DND-41 (cell line): ENCODE data around the gene CYBA.

Experiments
- ATAC-seq: fragments of 200-7000 bp; cut with Tn5 transposase; 3 replicates; pipeline ENCODE4 v1.9.1; 2021; ENCODE audit warnings: low read depth; ENCODE audit not compliant: insufficient read depth
- DNase-seq: peaks from one replicate; pipeline ENCODE4 v3.0.0-alpha.2; 2020
- H2AFZ ChIP-seq: 2 replicates; pipeline ENCODE4 v1.6.0; 2012; ENCODE audit warnings: low read depth, low read length
- H3K27ac ChIP-seq: 2 replicates; pipeline ENCODE4 v1.5.1; 2012; ENCODE audit warnings: low read length, inconsistent platforms
- H3K27me3 ChIP-seq: fragments of 200-600 bp; sonication (generic); 2 replicates; pipeline ENCODE4 v1.6.0; 2012; ENCODE audit warnings: low read length, mild to moderate bottlenecking, inconsistent platforms; ENCODE audit not compliant: insufficient read depth, poor library complexity
- H3K36me3 ChIP-seq: 2 replicates; pipeline ENCODE4 v1.5.1; 2012; ENCODE audit warnings: low read length, inconsistent platforms; ENCODE audit not compliant: insufficient read depth
- H3K4me1 ChIP-seq: 2 replicates; pipeline ENCODE4 v1.5.1; 2012; ENCODE audit warnings: mild to moderate bottlenecking, low read length; ENCODE audit not compliant: insufficient read depth
- H3K4me2 ChIP-seq: 2 replicates; pipeline ENCODE4 v1.6.0; 2012; ENCODE audit warnings: mild to moderate bottlenecking, moderate library complexity, low read length, inconsistent platforms; ENCODE audit not compliant: insufficient read depth
- H3K4me3 ChIP-seq, 2 experiments: fragments of 200-600 bp in 1 of 2; shearing (Covaris generic) in 1 of 2; 2 replicates each; pipeline ENCODE4 v1.5.1; 2012 to 2016; ENCODE audit warnings: inconsistent platforms in 2 of 2, low read length in 2 of 2, mild to moderate bottlenecking in 2 of 2, low read depth in 1 of 2, moderate library complexity in 1 of 2
- H3K79me2 ChIP-seq: 2 replicates; pipeline ENCODE4 v1.6.0; 2012; ENCODE audit warnings: low read length, inconsistent platforms; ENCODE audit not compliant: insufficient read depth
- H3K9ac ChIP-seq: 2 replicates; pipeline ENCODE4 v1.6.0; 2012; ENCODE audit warnings: low read depth, mild to moderate bottlenecking, inconsistent platforms, low read length, moderate library complexity
- H3K9me3 ChIP-seq: 2 replicates; pipeline ENCODE4 v1.5.1; 2012; ENCODE audit warnings: low read length, moderate library complexity, mild to moderate bottlenecking, inconsistent platforms; ENCODE audit not compliant: insufficient read depth, severe bottlenecking
- H4K20me1 ChIP-seq: 2 replicates; pipeline ENCODE4 v1.6.0; 2012; ENCODE audit warnings: low read length; ENCODE audit not compliant: insufficient read depth
- CTCF ChIP-seq: IDR thresholded peaks from 2 replicates; pipeline ENCODE4 v1.5.1; 2012; ENCODE audit warnings: borderline replicate concordance, low read length, moderate library complexity, mild to moderate bottlenecking; ENCODE audit not compliant: poor library complexity, severe bottlenecking; ENCODE audit errors: extremely low read depth
- EZH2 ChIP-seq: IDR thresholded peaks from 3 replicates; pipeline ENCODE4 v1.6.1; 2012; ENCODE audit warnings: borderline replicate concordance, low read depth, mild to moderate bottlenecking, moderate library complexity, low read length, inconsistent platforms; ENCODE audit not compliant: severe bottlenecking

The CYBA gene

GRCh38 chr16:88600539-88600896, 50.3 kb downstream of the CYBA start:
- no peaks in the 10 kb centered on the region for H3K9me3 ChIP-seq
- H3K27me3 ChIP-seq = no peaks in the 10 kb centered on the region
- ATAC-seq (no peak), DNase-seq (no peak)
- no peak overlapping the region for H2AFZ ChIP-seq
- no peak overlapping the region for H3K4me3 ChIP-seq
- H3K36me3 ChIP-seq = peaks cover 84% of the 10 kb centered on the region
- no peak overlapping the region for H3K4me2 ChIP-seq
- no peaks in the 10 kb centered on the region for H3K4me1 ChIP-seq
- peaks cover 45% of the 10 kb centered on the region for H3K79me2 ChIP-seq
- no peak overlapping the region for H3K27ac ChIP-seq
- H4K20me1 ChIP-seq = peaks cover 40% of the 10 kb centered on the region
- no peak overlapping the region for H3K9ac ChIP-seq
- TF ChIP-seq EZH2 (no peak), CTCF (no peak)

GRCh38 chr16:88599825-88600538, 50.9 kb downstream of the CYBA start:
- no peak overlapping the region for H2AFZ ChIP-seq

DNA sequence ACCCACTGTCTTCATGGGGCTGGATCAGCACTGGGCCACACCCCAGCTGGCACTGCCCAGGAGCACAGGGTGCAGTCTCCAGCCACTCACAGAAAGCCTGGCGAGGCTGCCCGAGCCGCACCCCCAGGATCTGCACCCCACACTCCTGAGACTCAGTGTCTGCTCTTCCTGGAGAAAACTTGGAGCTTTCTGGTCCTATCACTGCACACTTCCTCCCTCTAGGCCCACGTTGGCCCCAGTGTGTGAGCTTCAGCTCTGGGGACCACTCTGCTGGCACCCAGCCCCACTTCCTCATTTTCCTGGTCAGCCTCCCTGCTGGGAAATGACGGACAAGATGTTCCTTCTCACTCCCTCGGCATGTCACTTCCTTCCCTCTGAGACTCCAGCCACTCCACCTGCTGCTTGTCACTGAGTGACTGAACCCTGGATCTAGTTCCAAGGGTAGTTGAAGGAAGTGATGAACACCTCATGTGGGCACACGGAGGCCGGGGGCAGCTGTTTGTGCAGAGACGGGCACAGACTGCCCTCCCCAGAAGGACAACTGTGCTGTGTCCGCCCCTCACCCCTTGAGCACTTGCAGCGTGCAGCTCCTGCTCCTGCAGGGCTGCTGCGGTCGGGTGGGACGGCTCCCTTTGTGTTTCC, 51.6 kb downstream of the CYBA start:
- no peak for ATAC-seq
- Histone ChIP-seq H4K20me1 (peaks cover 46% of the 10 kb centered on the region), H3K36me3 (peaks cover 81% of the 10 kb centered on the region), H3K9me3 (no peaks in the 10 kb centered on the region), H3K9ac (no peak overlapping the region), H3K4me1 (no peaks in the 10 kb centered on the region), H3K4me3 (no peak overlapping the region), H2AFZ (no peak overlapping the region), H3K4me2 (no peak overlapping the region), H3K27me3 (no peaks in the 10 kb centered on the region), H3K79me2 (peaks cover 49% of the 10 kb centered on the region), H3K27ac (no peak overlapping the region)
- DNase-seq = no peak
- TF ChIP-seq CTCF = no peak
- no peak for TF ChIP-seq EZH2

More at GRCh38 chr16:88599825-88600538, 50.9 kb downstream of the CYBA start:
- no peak overlapping the region for H3K9ac ChIP-seq
- no peak overlapping the region for H3K27ac ChIP-seq
- DNase-seq = no peak
- peaks cover 42% of the 10 kb centered on the region for H4K20me1 ChIP-seq
- no peaks in the 10 kb centered on the region for H3K4me1 ChIP-seq
- no peak for ATAC-seq
- TF ChIP-seq CTCF (no peak), EZH2 (no peak)
- H3K9me3 ChIP-seq = no peaks in the 10 kb centered on the region
- H3K79me2 ChIP-seq = peaks cover 45% of the 10 kb centered on the region
- H3K4me2 ChIP-seq = no peak overlapping the region
- peaks cover 82% of the 10 kb centered on the region for H3K36me3 ChIP-seq
- no peaks in the 10 kb centered on the region for H3K27me3 ChIP-seq
- no peak overlapping the region for H3K4me3 ChIP-seq
